Liver (tissue), 9 donors: ENCODE data around the gene MEGF11. TPM values are rescaled to one million over a fixed set of nuclear protein-coding genes. Genes with fewer than 3 reads are reported as not detected.
A peak's percentile ranks its signal among the peaks of the same experiment; 100 is the strongest.

Experiments
- DNase-seq: peaks from one replicate; pipeline ENCODE4 v3.0.0-alpha.2; 2017; ENCODE audit warnings: low spot score
- H3K27ac ChIP-seq, 2 donors: one replicate each; pipeline ENCODE4 v1.7.0; 2013; ENCODE audit warnings: inconsistent platforms in 2 of 2, low read length in 2 of 2, control low read depth in 1 of 2, low read depth in 1 of 2, mild to moderate bottlenecking in 1 of 2
- H3K27me3 ChIP-seq, 4 donors: one replicate each; pipeline versions ENCODE4 v1.6.1 to v1.7.0; 2013; ENCODE audit warnings: low read length in 3 of 4, inconsistent platforms in 1 of 4, mild to moderate bottlenecking in 1 of 4, moderate library complexity in 1 of 4; ENCODE audit not compliant: control insufficient read depth in 4 of 4, insufficient read depth in 4 of 4
- H3K36me3 ChIP-seq, 4 donors: one replicate each; pipeline versions ENCODE4 v1.6.1 to v1.7.0; 2013; ENCODE audit warnings: low read length in 3 of 4, mild to moderate bottlenecking in 3 of 4, low read depth in 1 of 4, moderate library complexity in 1 of 4; ENCODE audit not compliant: control insufficient read depth in 4 of 4, insufficient read depth in 3 of 4
- H3K4me1 ChIP-seq, 4 donors: one replicate each; pipeline versions ENCODE4 v1.6.1 to v1.7.0; 2013; ENCODE audit warnings: low read length in 3 of 4, mild to moderate bottlenecking in 3 of 4, moderate library complexity in 1 of 4; ENCODE audit not compliant: control insufficient read depth in 4 of 4, insufficient read depth in 4 of 4
- H3K4me3 ChIP-seq, 3 donors: one replicate each; pipeline versions ENCODE4 v1.6.1 to v1.7.0; 2013; ENCODE audit warnings: low read length in 3 of 3, control low read depth in 1 of 3, low read depth in 1 of 3, mild to moderate bottlenecking in 1 of 3
- H3K9ac ChIP-seq, 2 donors: one replicate each; pipeline ENCODE4 v1.7.0; 2013; ENCODE audit warnings: low read length in 2 of 2, mild to moderate bottlenecking in 2 of 2, moderate library complexity in 2 of 2, control low read depth in 1 of 2, low read depth in 1 of 2
- H3K9me3 ChIP-seq, 4 donors: one replicate each; pipeline versions ENCODE4 v1.6.1 to v1.7.0; 2013; ENCODE audit warnings: low read length in 3 of 4; ENCODE audit not compliant: control insufficient read depth in 4 of 4
- EGR1 ChIP-seq, 2 donors: IDR thresholded peaks; 2 replicates each; pipeline ENCODE4 v1.6.1; 2016 to 2018; ENCODE audit warnings: antibody characterized with exemption in 2 of 2, low read depth in 2 of 2
- FOXA1 ChIP-seq: IDR thresholded peaks from 2 replicates; pipeline ENCODE4 v1.6.1; 2016; ENCODE audit warnings: antibody characterized with exemption
- FOXA2 ChIP-seq: IDR thresholded peaks from 2 replicates; pipeline ENCODE4 v1.6.1; 2016; ENCODE audit warnings: antibody characterized with exemption
- GABPA ChIP-seq, 2 donors: IDR thresholded peaks in 1 of 2; conservative IDR thresholded peaks in 1 of 2; 2 replicates each; pipeline ENCODE4 v1.6.1; 2016; ENCODE audit warnings: antibody characterized with exemption in 2 of 2, mild to moderate bottlenecking in 1 of 2, moderate library complexity in 1 of 2
- HNF4A ChIP-seq, 2 donors: conservative IDR thresholded peaks; 2 replicates each; pipeline ENCODE4 v1.6.1; 2016; ENCODE audit warnings: antibody characterized with exemption in 2 of 2, mild to moderate bottlenecking in 2 of 2
- HNF4G ChIP-seq: IDR thresholded peaks from 2 replicates; pipeline ENCODE4 v1.6.1; 2016; ENCODE audit warnings: antibody characterized with exemption
- JUND ChIP-seq, 2 donors: IDR thresholded peaks; 2 replicates each; pipeline ENCODE4 v1.6.1; 2016; ENCODE audit warnings: antibody characterized with exemption in 2 of 2
- NR2F2 ChIP-seq: IDR thresholded peaks from 2 replicates; pipeline ENCODE4 v1.6.1; 2016; ENCODE audit warnings: antibody characterized with exemption
- RAD21 ChIP-seq, 2 donors: IDR thresholded peaks; 2 replicates each; pipeline ENCODE4 v1.6.1; 2016; ENCODE audit warnings: antibody characterized with exemption in 2 of 2, mild to moderate bottlenecking in 2 of 2
- RXRA ChIP-seq, 2 donors: IDR thresholded peaks; 2 replicates each; pipeline ENCODE4 v1.6.1; 2017 to 2018; ENCODE audit warnings: antibody characterized with exemption in 2 of 2, mild to moderate bottlenecking in 1 of 2
- SP1 ChIP-seq: IDR thresholded peaks from 2 replicates; pipeline ENCODE4 v1.6.1; 2018; ENCODE audit warnings: antibody characterized with exemption, mild to moderate bottlenecking
- TAF1 ChIP-seq: conservative IDR thresholded peaks from 2 replicates; pipeline ENCODE4 v1.6.1; 2016; ENCODE audit warnings: antibody characterized with exemption, mild to moderate bottlenecking
- YY1 ChIP-seq: IDR thresholded peaks from 2 replicates; pipeline ENCODE4 v1.6.1; 2016; ENCODE audit warnings: antibody characterized with exemption, mild to moderate bottlenecking
- WGBS: extraction: QIAGEN DNeasy Blood & Tissue Kit; methylation state at CpG from one replicate; pipeline ENCODE4 v1.1.7; 2013; 5-methylcytosine and 5-hydroxymethylcytosine counted together
- polyA plus RNA-seq, 2 donors: library from polyadenylated mRNA; stranded (reverse) in 1 of 2; unstranded in 1 of 2; fragments of 200-250 nt in 1 of 2; fragments of >200 nt in 1 of 2; fragmentation: Nextera tagmentation in 1 of 2; extraction: Ambion mirVana in 1 of 2; gene quantifications; one replicate each; pipeline versions ENCODE4 v1.2.1 to v1.2.3, GENCODE V29; 2013 to 2015
- total RNA-seq, 2 donors: library from RNA; depleted of rRNA; stranded (reverse); fragments of >200 nt; gene quantifications; one replicate each; pipeline ENCODE4 v1.2.3, GENCODE V29; 2014
- TF ChIP-seq, protein P1 (sequence below): fragments of 150-350 bp; IDR thresholded peaks from 2 replicates; pipeline ENCODE4 v1.5.1; 2017; ENCODE audit warnings: improper control_type of control experiment, low read depth, low read length; ENCODE audit not compliant: missing input control
- TF ChIP-seq, protein P2 (sequence below): IDR thresholded peaks from 2 replicates; pipeline ENCODE4 v1.6.1; 2016; ENCODE audit warnings: antibody characterized with exemption, mild to moderate bottlenecking
- TF ChIP-seq, protein P3 (sequence below): IDR thresholded peaks from 2 replicates; pipeline ENCODE4 v1.6.1; 2016; ENCODE audit warnings: antibody characterized with exemption
- TF ChIP-seq, protein P4 (sequence below): IDR thresholded peaks from 2 replicates; pipeline ENCODE4 v1.6.1; 2016; ENCODE audit warnings: antibody characterized with exemption
- TF ChIP-seq, protein P5 (sequence below): IDR thresholded peaks from 2 replicates; pipeline ENCODE4 v1.6.1; 2016; ENCODE audit warnings: antibody characterized with exemption
- donor health status: healthy.
- donor health status: healthy.
- donor health status: healthy.
- donor health status: healthy.
- donor health status: healthy.

Gene MEGF11
- total and polyA plus RNA-seq, 4 donors = under 0.01 to 0.51 (median 0.03) TPM; not detected in 1

DNA sequence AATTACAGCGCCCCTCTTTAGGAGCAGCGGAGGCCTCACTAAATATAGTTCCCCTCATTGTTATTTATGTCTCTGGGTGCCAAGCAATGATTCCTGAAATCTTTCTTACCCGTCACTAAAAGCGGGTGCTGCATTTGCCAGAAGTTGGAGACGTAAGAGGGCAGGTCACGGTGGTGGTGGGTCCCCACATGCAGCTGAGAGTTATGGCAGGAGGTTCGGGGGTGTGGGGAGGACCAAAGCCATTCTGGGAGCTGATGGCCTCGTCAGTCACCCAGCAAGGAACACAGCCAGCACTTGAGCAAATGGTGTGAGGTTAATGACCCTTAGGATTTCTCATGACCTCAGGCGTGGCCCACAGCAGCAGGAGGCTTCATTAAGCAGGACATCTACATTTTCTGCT lies 255.1 kb downstream of the MEGF11 start:
- Histone ChIP-seq H3K36me3 (no peaks in the 10 kb centered on the region), H3K9me3 (no peaks in the 10 kb centered on the region), H3K4me1 (no peaks in the 10 kb centered on the region), H3K27ac (no peak overlapping the region), H3K27me3 (peaks cover 0 to 13% (median 0%) of the 10 kb centered on the region in 4 donors), H3K4me3 (no peak overlapping the region), H3K9ac (no peak overlapping the region)
- DNase-seq = no peak
- WGBS = 62% methylated on average over 9 of the region's 9 CpGs
- TF ChIP-seq RXRA (IDR thresholded peaks at IDR 0.05) (peak; percentile 18 to 28), FOXA1 (no peak), NR2F2 (no peak)

DNA sequence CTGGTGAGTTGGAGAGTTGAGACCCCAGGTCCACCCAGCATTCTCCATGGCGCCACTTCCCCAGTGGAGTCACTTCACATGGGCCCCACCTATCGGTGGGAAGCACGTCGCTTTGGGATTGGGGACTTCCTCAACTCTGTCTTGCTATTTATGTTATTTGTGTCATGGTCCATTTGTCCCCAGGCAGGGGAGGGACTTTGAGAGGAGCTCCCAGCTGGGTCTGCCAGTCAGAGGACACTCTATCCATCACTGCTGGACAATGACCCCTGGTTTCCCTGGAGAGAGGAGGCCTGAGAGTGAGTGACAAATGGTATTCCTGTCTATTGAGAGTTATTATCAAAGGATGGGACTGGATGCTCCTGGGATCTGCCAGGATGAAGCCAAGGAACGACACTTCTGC lies 256.6 kb downstream of the MEGF11 start:
- Histone ChIP-seq H3K9ac (no peak overlapping the region), H3K4me3 (no peak overlapping the region), H3K36me3 (no peaks in the 10 kb centered on the region), H3K4me1 (no peaks in the 10 kb centered on the region), H3K27me3 (peaks cover 0 to 17% (median 2%) of the 10 kb centered on the region in 4 donors), H3K9me3 (no peaks in the 10 kb centered on the region), H3K27ac (no peak overlapping the region)
- WGBS = 72% methylated on average over 5 of the region's 5 CpGs
- TF ChIP-seq, protein P1, sequence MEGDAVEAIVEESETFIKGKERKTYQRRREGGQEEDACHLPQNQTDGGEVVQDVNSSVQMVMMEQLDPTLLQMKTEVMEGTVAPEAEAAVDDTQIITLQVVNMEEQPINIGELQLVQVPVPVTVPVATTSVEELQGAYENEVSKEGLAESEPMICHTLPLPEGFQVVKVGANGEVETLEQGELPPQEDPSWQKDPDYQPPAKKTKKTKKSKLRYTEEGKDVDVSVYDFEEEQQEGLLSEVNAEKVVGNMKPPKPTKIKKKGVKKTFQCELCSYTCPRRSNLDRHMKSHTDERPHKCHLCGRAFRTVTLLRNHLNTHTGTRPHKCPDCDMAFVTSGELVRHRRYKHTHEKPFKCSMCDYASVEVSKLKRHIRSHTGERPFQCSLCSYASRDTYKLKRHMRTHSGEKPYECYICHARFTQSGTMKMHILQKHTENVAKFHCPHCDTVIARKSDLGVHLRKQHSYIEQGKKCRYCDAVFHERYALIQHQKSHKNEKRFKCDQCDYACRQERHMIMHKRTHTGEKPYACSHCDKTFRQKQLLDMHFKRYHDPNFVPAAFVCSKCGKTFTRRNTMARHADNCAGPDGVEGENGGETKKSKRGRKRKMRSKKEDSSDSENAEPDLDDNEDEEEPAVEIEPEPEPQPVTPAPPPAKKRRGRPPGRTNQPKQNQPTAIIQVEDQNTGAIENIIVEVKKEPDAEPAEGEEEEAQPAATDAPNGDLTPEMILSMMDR = no peak
- TF ChIP-seq, protein P2, sequence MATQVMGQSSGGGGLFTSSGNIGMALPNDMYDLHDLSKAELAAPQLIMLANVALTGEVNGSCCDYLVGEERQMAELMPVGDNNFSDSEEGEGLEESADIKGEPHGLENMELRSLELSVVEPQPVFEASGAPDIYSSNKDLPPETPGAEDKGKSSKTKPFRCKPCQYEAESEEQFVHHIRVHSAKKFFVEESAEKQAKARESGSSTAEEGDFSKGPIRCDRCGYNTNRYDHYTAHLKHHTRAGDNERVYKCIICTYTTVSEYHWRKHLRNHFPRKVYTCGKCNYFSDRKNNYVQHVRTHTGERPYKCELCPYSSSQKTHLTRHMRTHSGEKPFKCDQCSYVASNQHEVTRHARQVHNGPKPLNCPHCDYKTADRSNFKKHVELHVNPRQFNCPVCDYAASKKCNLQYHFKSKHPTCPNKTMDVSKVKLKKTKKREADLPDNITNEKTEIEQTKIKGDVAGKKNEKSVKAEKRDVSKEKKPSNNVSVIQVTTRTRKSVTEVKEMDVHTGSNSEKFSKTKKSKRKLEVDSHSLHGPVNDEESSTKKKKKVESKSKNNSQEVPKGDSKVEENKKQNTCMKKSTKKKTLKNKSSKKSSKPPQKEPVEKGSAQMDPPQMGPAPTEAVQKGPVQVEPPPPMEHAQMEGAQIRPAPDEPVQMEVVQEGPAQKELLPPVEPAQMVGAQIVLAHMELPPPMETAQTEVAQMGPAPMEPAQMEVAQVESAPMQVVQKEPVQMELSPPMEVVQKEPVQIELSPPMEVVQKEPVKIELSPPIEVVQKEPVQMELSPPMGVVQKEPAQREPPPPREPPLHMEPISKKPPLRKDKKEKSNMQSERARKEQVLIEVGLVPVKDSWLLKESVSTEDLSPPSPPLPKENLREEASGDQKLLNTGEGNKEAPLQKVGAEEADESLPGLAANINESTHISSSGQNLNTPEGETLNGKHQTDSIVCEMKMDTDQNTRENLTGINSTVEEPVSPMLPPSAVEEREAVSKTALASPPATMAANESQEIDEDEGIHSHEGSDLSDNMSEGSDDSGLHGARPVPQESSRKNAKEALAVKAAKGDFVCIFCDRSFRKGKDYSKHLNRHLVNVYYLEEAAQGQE = no peak
- TF ChIP-seq HNF4A (conservative IDR thresholded peaks at IDR 0.05) (no peak), EGR1 (IDR thresholded peaks at IDR 0.05; ENCODE audit: low read depth in 2 of 2) (no peak), FOXA1 (no peak), RXRA (IDR thresholded peaks at IDR 0.05) (no peak), NR2F2 (no peak), YY1 (no peak), RAD21 (IDR thresholded peaks at IDR 0.05) (no peak), GABPA (IDR thresholded peaks at IDR 0.05 in 1 of 2, conservative IDR thresholded peaks at IDR 0.05 in 1 of 2) (no peak), SP1 (no peak), JUND (IDR thresholded peaks at IDR 0.05) (no peak), HNF4G (no peak), FOXA2 (no peak), TAF1 (no peak)
- TF ChIP-seq, protein P3, sequence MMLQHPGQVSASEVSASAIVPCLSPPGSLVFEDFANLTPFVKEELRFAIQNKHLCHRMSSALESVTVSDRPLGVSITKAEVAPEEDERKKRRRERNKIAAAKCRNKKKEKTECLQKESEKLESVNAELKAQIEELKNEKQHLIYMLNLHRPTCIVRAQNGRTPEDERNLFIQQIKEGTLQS = no peak
- TF ChIP-seq, protein P4, sequence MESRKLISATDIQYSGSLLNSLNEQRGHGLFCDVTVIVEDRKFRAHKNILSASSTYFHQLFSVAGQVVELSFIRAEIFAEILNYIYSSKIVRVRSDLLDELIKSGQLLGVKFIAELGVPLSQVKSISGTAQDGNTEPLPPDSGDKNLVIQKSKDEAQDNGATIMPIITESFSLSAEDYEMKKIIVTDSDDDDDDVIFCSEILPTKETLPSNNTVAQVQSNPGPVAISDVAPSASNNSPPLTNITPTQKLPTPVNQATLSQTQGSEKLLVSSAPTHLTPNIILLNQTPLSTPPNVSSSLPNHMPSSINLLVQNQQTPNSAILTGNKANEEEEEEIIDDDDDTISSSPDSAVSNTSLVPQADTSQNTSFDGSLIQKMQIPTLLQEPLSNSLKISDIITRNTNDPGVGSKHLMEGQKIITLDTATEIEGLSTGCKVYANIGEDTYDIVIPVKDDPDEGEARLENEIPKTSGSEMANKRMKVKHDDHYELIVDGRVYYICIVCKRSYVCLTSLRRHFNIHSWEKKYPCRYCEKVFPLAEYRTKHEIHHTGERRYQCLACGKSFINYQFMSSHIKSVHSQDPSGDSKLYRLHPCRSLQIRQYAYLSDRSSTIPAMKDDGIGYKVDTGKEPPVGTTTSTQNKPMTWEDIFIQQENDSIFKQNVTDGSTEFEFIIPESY = no peak
- TF ChIP-seq, protein P5, sequence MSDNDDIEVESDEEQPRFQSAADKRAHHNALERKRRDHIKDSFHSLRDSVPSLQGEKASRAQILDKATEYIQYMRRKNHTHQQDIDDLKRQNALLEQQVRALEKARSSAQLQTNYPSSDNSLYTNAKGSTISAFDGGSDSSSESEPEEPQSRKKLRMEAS = no peak
- no peak for DNase-seq
